Type B pancreatic cell (in vitro differentiated cells): ENCODE results near the gene SBNO2. TPM values are rescaled to one million over a fixed set of nuclear protein-coding genes. Genes with fewer than 3 reads are reported as not detected.
A peak's percentile ranks its signal among the peaks of the same experiment; 100 is the strongest.
"Not testable (repeated sequence)": the region's sequence is repeated elsewhere in the genome, so short reads cannot be mapped to it uniquely, and the experiment has no call there.

Source experiments
- DNase-seq: peaks from one replicate; pipeline ENCODE4 v3.0.0; 2021; ENCODE audit warnings: mixed read lengths; ENCODE audit not compliant: unreplicated experiment; ENCODE audit errors: extremely low spot score
- H3K27ac Mint-ChIP-seq: 2 replicates; pipeline ENCODE4 v1.8.0; 2021; ENCODE audit warnings: mild to moderate bottlenecking, mixed read lengths
- H3K27me3 Mint-ChIP-seq: 2 replicates; pipeline ENCODE4 v1.8.0; 2021; ENCODE audit warnings: mixed read lengths
- H3K36me3 Mint-ChIP-seq: 2 replicates; pipeline ENCODE4 v1.8.0; 2021; ENCODE audit warnings: mixed read lengths
- H3K4me1 Mint-ChIP-seq: one replicate; pipeline ENCODE4 v1.8.0; 2021; ENCODE audit warnings: mixed read lengths; ENCODE audit not compliant: unreplicated experiment
- H3K4me3 Mint-ChIP-seq: 2 replicates; pipeline ENCODE4 v1.8.0; 2021; ENCODE audit warnings: mild to moderate bottlenecking, mixed read lengths
- H3K9me3 Mint-ChIP-seq: 2 replicates; pipeline ENCODE4 v1.8.0; 2021; ENCODE audit warnings: mixed read lengths
- total RNA-seq: library from RNA; stranded (reverse); gene quantifications from 2 replicates; pipeline ENCODE4 v1.2.1, GENCODE V29; 2021; ENCODE audit warnings: low replicate concordance
- TF ChIP-seq, protein P1 (sequence below): fragments of 200-600 bp; sonication (generic); conservative IDR thresholded peaks from 2 replicates; pipeline ENCODE4 v1.5.0; 2021; ENCODE audit warnings: antibody characterized with exemption, mild to moderate bottlenecking

The SBNO2 gene
- total RNA-seq, 1 donor from 2014 or later = 45.5 TPM

DNA sequence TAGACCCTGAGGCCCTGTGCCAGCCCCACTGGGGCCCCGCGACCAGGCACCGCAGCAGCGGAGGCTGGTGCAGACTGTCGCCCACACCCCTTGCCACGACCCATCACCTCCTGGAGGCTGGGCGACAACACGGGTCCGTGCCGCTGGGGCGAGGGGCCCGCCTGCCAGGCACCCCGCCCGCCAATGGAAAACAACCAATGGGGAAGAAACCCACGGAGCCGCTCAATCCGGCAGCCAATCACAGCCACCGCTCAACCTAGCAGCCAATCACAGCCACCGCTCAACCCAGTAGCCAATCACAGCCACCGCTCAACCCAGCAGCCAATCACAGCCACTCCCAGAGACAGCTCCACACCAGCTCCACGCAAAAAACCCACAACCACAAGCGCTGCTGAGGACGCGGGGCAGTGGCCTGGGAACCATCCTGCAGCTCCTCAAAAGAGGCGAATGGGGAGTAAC lies 40.6 kb downstream of the SBNO2 start:
- no peaks in the 10 kb centered on the region for H3K9me3 Mint-ChIP-seq
- no peaks in the 10 kb centered on the region for H3K36me3 Mint-ChIP-seq
- no peaks in the 10 kb centered on the region for H3K27me3 Mint-ChIP-seq
- no peaks in the 10 kb centered on the region for H3K4me1 Mint-ChIP-seq
- H3K27ac Mint-ChIP-seq = no peak overlapping the region
- H3K4me3 Mint-ChIP-seq = no peak overlapping the region
- TF ChIP-seq, protein P1, sequence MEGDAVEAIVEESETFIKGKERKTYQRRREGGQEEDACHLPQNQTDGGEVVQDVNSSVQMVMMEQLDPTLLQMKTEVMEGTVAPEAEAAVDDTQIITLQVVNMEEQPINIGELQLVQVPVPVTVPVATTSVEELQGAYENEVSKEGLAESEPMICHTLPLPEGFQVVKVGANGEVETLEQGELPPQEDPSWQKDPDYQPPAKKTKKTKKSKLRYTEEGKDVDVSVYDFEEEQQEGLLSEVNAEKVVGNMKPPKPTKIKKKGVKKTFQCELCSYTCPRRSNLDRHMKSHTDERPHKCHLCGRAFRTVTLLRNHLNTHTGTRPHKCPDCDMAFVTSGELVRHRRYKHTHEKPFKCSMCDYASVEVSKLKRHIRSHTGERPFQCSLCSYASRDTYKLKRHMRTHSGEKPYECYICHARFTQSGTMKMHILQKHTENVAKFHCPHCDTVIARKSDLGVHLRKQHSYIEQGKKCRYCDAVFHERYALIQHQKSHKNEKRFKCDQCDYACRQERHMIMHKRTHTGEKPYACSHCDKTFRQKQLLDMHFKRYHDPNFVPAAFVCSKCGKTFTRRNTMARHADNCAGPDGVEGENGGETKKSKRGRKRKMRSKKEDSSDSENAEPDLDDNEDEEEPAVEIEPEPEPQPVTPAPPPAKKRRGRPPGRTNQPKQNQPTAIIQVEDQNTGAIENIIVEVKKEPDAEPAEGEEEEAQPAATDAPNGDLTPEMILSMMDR = no peak
- DNase-seq = no peak

DNA sequence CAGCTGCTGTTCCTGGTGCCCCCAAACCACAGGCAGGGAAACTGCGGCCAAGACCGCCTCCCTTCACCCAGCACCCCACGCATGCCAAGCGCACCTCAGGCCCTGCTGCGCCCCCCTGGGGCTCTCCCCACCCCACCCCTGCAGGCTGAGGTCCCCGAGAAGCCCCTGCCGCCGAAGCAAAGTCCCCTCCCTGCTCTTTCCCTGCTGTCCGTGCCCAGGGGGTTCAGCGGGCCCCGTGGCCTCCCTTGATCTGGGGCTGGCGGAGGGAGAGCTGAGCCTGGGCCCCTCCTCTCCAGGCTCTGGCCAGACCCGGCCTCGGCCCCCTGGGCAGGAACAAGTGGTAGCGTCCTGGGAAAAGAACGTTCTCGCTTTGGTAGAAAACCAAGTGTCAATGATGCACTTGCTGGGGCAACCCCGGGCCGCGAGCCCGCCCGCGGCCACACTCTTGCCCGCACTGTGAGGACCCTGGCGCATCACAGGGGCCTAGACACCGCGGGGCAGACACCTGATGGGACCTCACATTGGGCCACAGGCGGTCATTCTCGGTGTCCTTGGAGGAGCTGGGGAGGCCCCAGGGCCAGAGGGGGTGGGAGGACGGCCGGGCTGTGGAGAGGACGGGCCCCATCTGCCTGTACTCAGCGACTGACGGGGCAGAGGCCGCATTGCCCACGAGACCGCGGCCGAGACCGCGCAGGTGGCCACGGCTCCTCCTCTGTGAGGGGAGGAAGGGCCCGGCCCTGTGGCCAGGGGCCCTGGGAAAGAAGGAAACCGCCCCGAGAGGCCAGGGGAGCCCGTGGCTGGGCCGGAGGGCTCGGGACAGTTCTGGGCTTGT lies 41.3 kb downstream of the SBNO2 start:
- H3K4me3 Mint-ChIP-seq = no peak overlapping the region
- H3K4me1 Mint-ChIP-seq = no peaks in the 10 kb centered on the region
- no peak overlapping the region for H3K27ac Mint-ChIP-seq
- DNase-seq = no peak
- H3K36me3 Mint-ChIP-seq = no peaks in the 10 kb centered on the region
- TF ChIP-seq, protein P1 = no peak
- no peaks in the 10 kb centered on the region for H3K27me3 Mint-ChIP-seq
- no peaks in the 10 kb centered on the region for H3K9me3 Mint-ChIP-seq

DNA sequence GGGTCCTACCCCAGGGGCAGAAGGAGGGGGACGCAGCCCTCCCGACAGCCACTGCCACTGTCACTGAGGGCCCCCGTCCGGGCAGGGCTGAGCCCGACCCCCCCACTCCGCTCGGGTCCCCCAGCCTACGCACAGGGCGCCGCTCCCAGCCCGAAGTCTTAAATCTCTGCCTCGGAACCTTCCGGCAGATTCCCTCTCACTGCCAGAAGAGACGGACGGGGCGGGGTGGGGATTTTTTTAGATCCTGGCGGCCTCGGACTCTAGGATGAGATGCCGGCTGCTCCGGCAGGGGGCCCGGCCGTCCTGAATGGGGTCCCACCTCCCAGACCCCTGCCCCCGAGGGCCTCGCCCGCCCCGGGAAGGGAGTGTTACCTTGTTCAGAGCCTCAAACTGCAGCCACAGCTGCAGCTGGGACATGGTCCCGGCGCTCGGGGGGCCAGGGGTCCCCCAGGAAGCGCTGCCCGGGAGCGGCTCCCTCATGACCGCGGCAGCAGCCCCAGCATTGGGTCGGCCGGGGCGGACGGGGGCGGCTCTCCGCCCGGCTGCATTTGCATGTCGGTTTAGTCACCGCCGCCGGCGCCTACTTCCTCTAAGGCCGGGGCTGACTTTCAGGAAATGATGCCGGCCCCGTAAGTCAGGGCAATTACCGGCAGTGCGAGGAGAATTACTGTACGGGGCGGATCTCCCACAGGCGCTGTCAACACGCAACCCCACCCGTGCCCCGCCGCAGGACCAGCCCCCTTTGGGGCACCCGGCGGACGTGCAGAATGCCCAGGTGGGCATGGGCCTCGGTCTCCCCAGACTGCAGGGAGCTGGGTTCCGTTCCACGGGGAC lies 42.1 kb downstream of the SBNO2 start:
- TF ChIP-seq, protein P1 = no peak
- no peaks in the 10 kb centered on the region for H3K36me3 Mint-ChIP-seq
- H3K27ac Mint-ChIP-seq = no peak overlapping the region
- no peaks in the 10 kb centered on the region for H3K4me1 Mint-ChIP-seq
- no peaks in the 10 kb centered on the region for H3K27me3 Mint-ChIP-seq
- DNase-seq = no peak
- peak overlapping the region; percentile 11 for H3K4me3 Mint-ChIP-seq
- no peaks in the 10 kb centered on the region for H3K9me3 Mint-ChIP-seq

DNA sequence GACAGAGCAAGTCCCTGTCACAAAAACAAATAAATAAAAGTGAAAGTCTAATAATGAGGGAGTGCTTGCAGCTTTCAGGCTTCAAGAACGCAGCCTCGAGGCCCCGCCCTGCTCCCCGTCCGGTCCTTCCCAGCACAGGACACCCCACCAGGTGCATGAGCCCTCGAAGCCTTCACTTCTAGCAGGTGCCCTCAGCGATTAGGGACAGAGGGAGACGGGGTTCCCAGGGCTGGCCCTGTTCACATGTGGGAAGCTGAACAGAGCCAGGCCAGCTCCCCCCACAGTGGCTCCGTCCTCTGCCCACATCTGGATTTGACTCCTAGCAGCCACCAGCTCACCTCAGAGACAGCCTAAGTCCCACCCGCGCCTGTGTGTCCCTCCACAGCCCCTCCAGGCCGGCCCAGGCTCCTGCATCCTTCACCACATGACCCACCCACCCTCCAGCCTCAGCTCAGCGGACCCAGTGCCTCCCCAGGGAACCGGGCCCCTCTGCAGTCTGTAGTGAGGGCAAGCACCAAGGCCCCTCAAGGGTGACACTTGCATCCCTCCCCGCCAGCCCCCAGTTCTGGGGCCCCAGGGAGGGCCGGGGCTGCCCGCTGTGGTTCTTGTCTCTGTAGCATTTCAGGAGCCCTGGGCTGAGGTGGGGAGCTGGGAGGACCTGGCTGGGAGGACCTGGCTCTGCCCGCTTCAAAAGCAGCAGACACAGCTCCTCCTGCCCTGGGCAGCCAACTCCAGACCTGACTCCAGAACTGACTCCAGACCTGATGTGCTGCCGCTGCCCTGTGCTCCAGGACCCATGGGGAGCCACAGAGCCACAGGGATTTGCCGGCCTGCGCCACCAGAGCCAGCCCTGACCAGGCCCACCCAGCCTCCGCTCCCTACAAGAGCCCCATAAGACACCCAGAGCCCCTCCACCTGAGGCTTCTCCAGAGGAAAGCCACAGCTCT lies 43.0 kb downstream of the SBNO2 start:
- H3K9me3 Mint-ChIP-seq = no peaks in the 10 kb centered on the region
- H3K27ac Mint-ChIP-seq = no peak overlapping the region
- H3K27me3 Mint-ChIP-seq = no peaks in the 10 kb centered on the region
- H3K36me3 Mint-ChIP-seq = no peaks in the 10 kb centered on the region
- TF ChIP-seq, protein P1 = no peak
- H3K4me3 Mint-ChIP-seq = no peak overlapping the region
- no peak for DNase-seq
- no peaks in the 10 kb centered on the region for H3K4me1 Mint-ChIP-seq

DNA sequence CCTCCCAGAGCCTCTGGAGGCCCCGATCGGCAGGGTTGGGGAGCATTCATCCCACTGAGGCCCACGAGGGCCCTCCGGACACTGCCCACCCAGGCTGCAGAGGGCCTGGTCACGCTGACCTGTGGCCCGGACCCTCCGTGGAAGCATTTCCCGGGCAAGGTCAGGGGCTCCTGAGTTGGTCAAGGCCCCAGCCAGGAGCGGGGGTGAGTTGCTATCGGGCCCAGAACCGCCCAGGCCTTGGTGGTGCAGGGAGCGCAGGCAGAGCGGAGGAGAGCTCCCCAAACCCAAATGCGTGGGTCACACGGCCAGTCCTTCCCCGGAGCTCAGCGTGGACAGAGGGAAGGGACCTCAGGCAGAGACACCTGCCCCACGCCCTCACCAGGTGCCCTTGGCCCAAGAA lies 44.5 kb downstream of the SBNO2 start:
- DNase-seq = no peak
- Mint-ChIP-seq H3K36me3 (no peaks in the 10 kb centered on the region), H3K27ac (no peak overlapping the region), H3K4me1 (no peaks in the 10 kb centered on the region), H3K27me3 (no peaks in the 10 kb centered on the region), H3K4me3 (no peak overlapping the region), H3K9me3 (no peaks in the 10 kb centered on the region)
- TF ChIP-seq, protein P1 = no peak

DNA sequence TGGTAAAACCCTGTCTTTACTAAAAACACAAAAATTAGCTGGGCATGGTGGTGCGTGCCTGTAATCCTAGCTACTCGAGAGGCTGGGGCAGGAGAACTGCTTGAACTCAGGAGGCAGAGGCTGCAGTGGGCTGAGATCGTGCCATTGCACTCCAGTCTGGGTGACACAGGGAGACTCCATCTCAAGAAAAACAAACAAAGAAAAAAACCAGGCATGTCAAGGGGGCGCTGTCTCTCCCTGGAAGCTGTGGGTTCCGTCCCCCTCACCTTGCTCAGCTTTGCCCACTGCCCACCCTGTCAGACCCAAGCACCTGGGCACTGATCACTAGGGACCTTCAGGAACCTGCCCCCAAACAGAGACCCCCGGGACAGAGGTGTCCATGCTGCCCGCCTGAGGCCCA lies 45.0 kb downstream of the SBNO2 start:
- not testable (repeated sequence) for H3K36me3 Mint-ChIP-seq, DNase-seq, H3K9me3 Mint-ChIP-seq, H3K27ac Mint-ChIP-seq, H3K4me1 Mint-ChIP-seq, H3K4me3 Mint-ChIP-seq, H3K27me3 Mint-ChIP-seq
